IMR-90 (cell line): ENCODE data around the gene DDX19B. TPM values are rescaled to one million over a fixed set of nuclear protein-coding genes. Genes with fewer than 3 reads are reported as not detected.

Experiments
- ATAC-seq: fragments of 200-7000 bp; cut with Tn5 transposase; 2 replicates; pipeline ENCODE4 v1.9.1; 2020; ENCODE audit warnings: low read depth, mild to moderate bottlenecking, moderate library complexity
- BruUV-seq: library from RNA; stranded (reverse); fragments of 400-500 nt; replicated peaks from 2 replicates; lab custom pipeline; 2021; lab: Mats Ljungman, UMichigan
- CTCF ChIA-PET: fragments of 300-600 bp; formaldehyde crosslinking; extraction: SDS; loops from one replicate; lab custom pipeline; 2021; ENCODE audit warnings: antibody characterized with exemption; lab: Yijun Ruan, JAX
- POLR2A ChIA-PET: fragments of 300-600 bp; sonication (Branson Sonifier 250); formaldehyde crosslinking; loops from one replicate; lab custom pipeline; 2022; ENCODE audit warnings: antibody characterized with exemption; ENCODE audit not compliant: unreplicated experiment; lab: Charles Lee
- DNase-seq: peaks from one replicate; pipeline ENCODE4 v3.0.0; 2013
- H2AFZ ChIP-seq: replicated peaks from 2 replicates; pipeline ENCODE3; 2013; ENCODE audit warnings: low read length, mild to moderate bottlenecking; ENCODE audit not compliant: poor library complexity
- H2AK5ac ChIP-seq: 2 replicates; pipeline ENCODE4 v1.6.1; 2013; ENCODE audit warnings: low read depth, low read length, inconsistent platforms
- H2AK9ac ChIP-seq: replicated peaks from 2 replicates; pipeline ENCODE3; 2013; ENCODE audit warnings: mild to moderate bottlenecking, low read depth, low read length, moderate library complexity; ENCODE audit not compliant: poor library complexity
- H2BK120ac ChIP-seq: 2 replicates; pipeline ENCODE4 v1.6.1; 2013; ENCODE audit warnings: low read depth, low read length, inconsistent platforms
- H2BK15ac ChIP-seq: 3 replicates; pipeline ENCODE4 v1.6.1; 2013; ENCODE audit warnings: low read depth, low read length, inconsistent platforms
- H2BK20ac ChIP-seq: 2 replicates; pipeline ENCODE4 v1.6.1; 2013; ENCODE audit warnings: low read depth, mild to moderate bottlenecking, inconsistent platforms, low read length, moderate library complexity
- H2BK5ac ChIP-seq: 2 replicates; pipeline ENCODE4 v1.6.1; 2013; ENCODE audit warnings: mild to moderate bottlenecking, low read depth, low read length, inconsistent platforms; ENCODE audit not compliant: poor library complexity, severe bottlenecking
- H3K14ac ChIP-seq: replicated peaks from 2 replicates; pipeline ENCODE4 v1.6.1; 2013; ENCODE audit warnings: low read depth, low read length, inconsistent platforms
- H3K18ac ChIP-seq: 2 replicates; pipeline ENCODE4 v1.6.1; 2013; ENCODE audit warnings: low read depth, low read length, control low read depth
- H3K23ac ChIP-seq: 2 replicates; pipeline ENCODE4 v1.6.1; 2013; ENCODE audit warnings: low read depth, low read length, inconsistent platforms
- H3K27ac ChIP-seq: 2 replicates; pipeline ENCODE4 v1.5.1; 2013; ENCODE audit warnings: mild to moderate bottlenecking, control low read depth, low read length; ENCODE audit not compliant: insufficient read depth
- H3K27me3 ChIP-seq: 2 replicates; pipeline ENCODE4 v1.6.1; 2013; ENCODE audit warnings: low read length; ENCODE audit not compliant: control insufficient read depth, insufficient read depth
- H3K36me3 ChIP-seq: 2 replicates; pipeline ENCODE4 v1.6.1; 2013; ENCODE audit warnings: low read length, mixed read lengths; ENCODE audit not compliant: control insufficient read depth, insufficient read depth
- H3K4ac ChIP-seq: 2 replicates; pipeline ENCODE4 v1.6.1; 2013; ENCODE audit warnings: low read depth, low read length, inconsistent platforms
- H3K4me1 ChIP-seq: 2 replicates; pipeline ENCODE4 v1.6.1; 2013; ENCODE audit warnings: low read length, mixed read lengths; ENCODE audit not compliant: control insufficient read depth, insufficient read depth
- H3K4me2 ChIP-seq: 2 replicates; pipeline ENCODE4 v1.6.1; 2013; ENCODE audit warnings: low read depth, mild to moderate bottlenecking, control low read depth, low read length, moderate library complexity
- H3K4me3 ChIP-seq: 2 replicates; pipeline ENCODE4 v1.5.1; 2013; ENCODE audit warnings: low read depth, mild to moderate bottlenecking, control low read depth, low read length, moderate library complexity; ENCODE audit not compliant: insufficient read depth
- H3K56ac ChIP-seq: 2 replicates; pipeline ENCODE4 v1.6.1; 2013; ENCODE audit warnings: low read length, inconsistent platforms; ENCODE audit not compliant: insufficient read depth; ENCODE audit errors: extremely low read depth
- H3K79me1 ChIP-seq, 2 experiments: 2 replicates each; pipeline ENCODE4 v1.6.1; 2013; ENCODE audit warnings: low read length in 2 of 2, inconsistent platforms in 1 of 2, low read depth in 1 of 2
- H3K9ac ChIP-seq: 2 replicates; pipeline ENCODE4 v1.6.1; 2013; ENCODE audit warnings: low read depth, low read length, control low read depth
- H3K9me1 ChIP-seq: 2 replicates; pipeline ENCODE4 v1.6.1; 2013; ENCODE audit warnings: low read length, inconsistent platforms; ENCODE audit not compliant: insufficient read depth
- H3K9me3 ChIP-seq: 2 replicates; pipeline ENCODE4 v1.6.1; 2013; ENCODE audit warnings: low read length; ENCODE audit not compliant: control insufficient read depth, insufficient read depth
- H4K20me1 ChIP-seq: 2 replicates; pipeline ENCODE4 v1.6.1; 2013; ENCODE audit warnings: low read length, inconsistent platforms; ENCODE audit not compliant: insufficient read depth
- H4K5ac ChIP-seq: 2 replicates; pipeline ENCODE4 v1.6.1; 2013; ENCODE audit warnings: mild to moderate bottlenecking, low read depth, low read length, control low read depth
- H4K8ac ChIP-seq, 2 experiments: 2 replicates each; pipeline ENCODE4 v1.6.1; 2013; ENCODE audit warnings: low read depth in 2 of 2, low read length in 2 of 2, control low read depth in 1 of 2, inconsistent platforms in 1 of 2
- H4K91ac ChIP-seq: 2 replicates; pipeline ENCODE4 v1.6.1; 2013; ENCODE audit warnings: low read depth, low read length, inconsistent platforms; ENCODE audit not compliant: insufficient read depth
- CHD1 ChIP-seq: IDR thresholded peaks from 2 replicates; pipeline ENCODE4 v1.6.1; 2012; ENCODE audit warnings: low read depth, low read length, improper control_type of control experiment
- NFE2L2 ChIP-seq: fragments of 150-350 bp; IDR thresholded peaks from 2 replicates; pipeline ENCODE4 v1.6.1; 2016; ENCODE audit warnings: low read depth, mild to moderate bottlenecking, low read length
- POLR2A ChIP-seq: IDR thresholded peaks from 2 replicates; pipeline ENCODE4 v1.6.1; 2012; ENCODE audit warnings: mild to moderate bottlenecking, low read depth, low read length
- RAD21 ChIP-seq: IDR thresholded peaks from 2 replicates; pipeline ENCODE4 v1.6.1; 2012; ENCODE audit warnings: low read length, improper control_type of control experiment
- RCOR1 ChIP-seq: IDR thresholded peaks from 2 replicates; pipeline ENCODE4 v1.6.1; 2012; ENCODE audit warnings: mild to moderate bottlenecking, low read length, improper control_type of control experiment; ENCODE audit not compliant: insufficient replicate concordance
- SMC3 ChIP-seq: fragments of 150-350 bp; IDR thresholded peaks from 2 replicates; pipeline ENCODE4 v1.6.1; 2016; ENCODE audit warnings: low read depth, mild to moderate bottlenecking, antibody characterized with exemption, low read length, moderate library complexity
- WGBS, 2 experiments: methylation state at CpG; one replicate each; pipeline versions ENCODE4 v1.1.5 to v1.1.7; 2013; ENCODE audit warnings: missing lambda C conversion rate in 2 of 2; ENCODE audit not compliant: insufficient read length in 1 of 2; ENCODE audit errors: extremely low coverage in 2 of 2; 5-methylcytosine and 5-hydroxymethylcytosine counted together
- dilution Hi-C: fragments of 300-500 bp; cut with HindIII; formaldehyde crosslinking; loops from one replicate; pipeline ENCODE4 v1.14.3; 2018; ENCODE audit warnings: low sequenced_read_pairs; ENCODE audit not compliant: unreplicated experiment
- in situ Hi-C: fragments of 300-500 bp; cut with MboI; formaldehyde crosslinking; loops from 3 replicates; pipeline ENCODE4 v1.14.3; 2019; ENCODE audit warnings: low sequenced_read_pairs, inconsistent platforms, mixed read lengths
- intact Hi-C: fragments of 100-400 bp; cut with micrococcal nuclease; formaldehyde crosslinking; loops from 2 replicates; pipeline ENCODE4 v1.10.0; 2022
- polyA plus RNA-seq, 3 experiments: library from polyadenylated mRNA; depleted of rRNA; stranded (reverse); fragments of >200 nt; gene quantifications; 2 replicates each; pipeline ENCODE4 v1.2.3, GENCODE V29; 2012; ENCODE audit warnings: low replicate concordance in 1 of 3
- total RNA-seq: library from RNA; depleted of rRNA; stranded (reverse); fragments of >200 nt; gene quantifications from 2 replicates; pipeline ENCODE4 v1.2.3, GENCODE V29; 2012
- TF ChIP-seq, protein P1 (sequence below): fragments of 150-350 bp; IDR thresholded peaks from 2 replicates; pipeline ENCODE4 v1.6.1; 2016; ENCODE audit warnings: low read depth, mild to moderate bottlenecking, low read length, moderate library complexity, borderline replicate concordance

Gene DDX19B
- total and polyA plus RNA-seq, 2 of the 4 experiments (the other 2 are of a cell fraction), result 33.3 to 41.0 TPM

DNA sequence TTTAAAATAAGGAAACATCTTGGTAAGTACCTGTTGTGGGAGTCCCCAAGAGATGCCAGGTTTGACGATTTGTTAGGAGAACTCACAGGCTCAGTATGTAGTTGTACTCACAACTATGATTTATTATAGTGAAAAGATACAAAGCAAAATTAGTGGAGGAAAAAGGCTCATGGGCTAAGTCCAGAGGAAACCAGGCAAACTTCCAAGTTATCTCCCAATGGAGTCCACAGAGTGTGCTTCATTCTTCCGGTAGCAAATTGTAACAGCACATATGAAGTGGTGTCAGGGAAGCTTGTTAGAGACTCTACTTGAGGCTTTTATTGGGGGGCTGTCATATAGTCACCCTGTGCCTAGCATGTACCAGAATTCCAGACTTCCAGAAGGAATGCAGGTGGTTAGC lies 50.0 kb downstream of the DDX19B start:
- H3K27me3 ChIP-seq, result no peaks in the 10 kb centered on the region
- BruUV-seq, result no TSS peak
- no peak overlapping the region for H3K23ac ChIP-seq
- TF ChIP-seq SMC3, result no peak
- no peak for TF ChIP-seq CHD1
- TF ChIP-seq NFE2L2, result no peak
- TF ChIP-seq POLR2A, result no peak
- TF ChIP-seq RCOR1, result no peak
- TF ChIP-seq, protein P1, sequence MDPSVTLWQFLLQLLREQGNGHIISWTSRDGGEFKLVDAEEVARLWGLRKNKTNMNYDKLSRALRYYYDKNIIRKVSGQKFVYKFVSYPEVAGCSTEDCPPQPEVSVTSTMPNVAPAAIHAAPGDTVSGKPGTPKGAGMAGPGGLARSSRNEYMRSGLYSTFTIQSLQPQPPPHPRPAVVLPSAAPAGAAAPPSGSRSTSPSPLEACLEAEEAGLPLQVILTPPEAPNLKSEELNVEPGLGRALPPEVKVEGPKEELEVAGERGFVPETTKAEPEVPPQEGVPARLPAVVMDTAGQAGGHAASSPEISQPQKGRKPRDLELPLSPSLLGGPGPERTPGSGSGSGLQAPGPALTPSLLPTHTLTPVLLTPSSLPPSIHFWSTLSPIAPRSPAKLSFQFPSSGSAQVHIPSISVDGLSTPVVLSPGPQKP, result no peak
- no peak for TF ChIP-seq RAD21
- H2AFZ ChIP-seq, result no peak overlapping the region
- H3K27ac ChIP-seq, result no peak overlapping the region
- H2BK15ac ChIP-seq, result no peak overlapping the region
- H3K4me1 ChIP-seq, result no peaks in the 10 kb centered on the region
- H4K8ac ChIP-seq, result no peak overlapping the region
- no peak overlapping the region for H3K14ac ChIP-seq
- H3K4me3 ChIP-seq, result no peak overlapping the region
- DNase-seq, result no peak
- H4K20me1 ChIP-seq, result peaks cover 5% of the 10 kb centered on the region
- in situ Hi-C loops, result no loop called here
- H2BK120ac ChIP-seq, result no peak overlapping the region
- WGBS, 2 experiments, result no CpG with 5 or more reads among the region's 2 CpGs
- H3K56ac ChIP-seq, result no peak overlapping the region
- intact Hi-C loops, result no loop called here
- no peak overlapping the region for H2BK20ac ChIP-seq
- no peak overlapping the region for H4K91ac ChIP-seq
- H3K9me3 ChIP-seq, result no peaks in the 10 kb centered on the region
- no peaks in the 10 kb centered on the region for H3K9me1 ChIP-seq
- ChIA-PET POLR2A (no interaction called here), CTCF (interaction anchor here (0.6 kb wide), 1 partner anchor 191 kb away, joined by 3 read pairs; no protein-coding TSS in a partner anchor)
- dilution Hi-C loops, result no loop called here
- no peak overlapping the region for H4K5ac ChIP-seq
- no peak for ATAC-seq
- H3K4me2 ChIP-seq, result no peak overlapping the region
- H3K79me1 ChIP-seq, result peaks cover 21 to 47% of the 10 kb centered on the region in 2 experiments
- no peak overlapping the region for H3K18ac ChIP-seq
- no peak overlapping the region for H2AK9ac ChIP-seq
- no peak overlapping the region for H3K4ac ChIP-seq
- no peak overlapping the region for H3K9ac ChIP-seq
- H3K36me3 ChIP-seq, result peaks cover 17% of the 10 kb centered on the region
- H2BK5ac ChIP-seq, result no peak overlapping the region
- H2AK5ac ChIP-seq, result no peak overlapping the region
